HEK293T (cell line): Measurements from ENCODE around the gene PLLP.

Experiments
- ARNT ChIP-seq: fragments of 450-650 bp; IDR thresholded peaks from 2 replicates; pipeline ENCODE4 v1.6.1; 2017; ENCODE audit warnings: mild to moderate bottlenecking
- BHLHE40 ChIP-seq: fragments of 450-650 bp; IDR thresholded peaks from 2 replicates; pipeline ENCODE4 v1.6.1; 2016; ENCODE audit warnings: mild to moderate bottlenecking, moderate library complexity, borderline replicate concordance
- CTBP1 ChIP-seq: fragments of 450-650 bp; IDR thresholded peaks from 2 replicates; pipeline ENCODE4 v1.6.1; 2016; ENCODE audit warnings: borderline replicate concordance
- ELF4 ChIP-seq: fragments of 450-650 bp; IDR thresholded peaks from 2 replicates; pipeline ENCODE4 v1.6.1; 2017; ENCODE audit warnings: antibody characterized with exemption
- FOXK2 ChIP-seq: fragments of 450-650 bp; IDR thresholded peaks from 2 replicates; pipeline ENCODE4 v1.6.1; 2016; ENCODE audit warnings: mild to moderate bottlenecking
- FOXM1 ChIP-seq: fragments of 450-650 bp; IDR thresholded peaks from 2 replicates; pipeline ENCODE4 v1.6.1; 2017; ENCODE audit warnings: mild to moderate bottlenecking, borderline replicate concordance
- HDGF ChIP-seq: fragments of 450-650 bp; IDR thresholded peaks from 2 replicates; pipeline ENCODE4 v1.6.1; 2017; ENCODE audit warnings: antibody characterized with exemption, borderline replicate concordance
- LEF1 ChIP-seq: fragments of 450-650 bp; IDR thresholded peaks from 2 replicates; pipeline ENCODE4 v1.6.1; 2017; ENCODE audit warnings: mild to moderate bottlenecking, borderline replicate concordance
- NFRKB ChIP-seq: fragments of 450-650 bp; IDR thresholded peaks from 2 replicates; pipeline ENCODE4 v1.6.1; 2016; ENCODE audit warnings: mild to moderate bottlenecking, moderate library complexity
- SP1 ChIP-seq: fragments of 450-650 bp; IDR thresholded peaks from 2 replicates; pipeline ENCODE4 v1.6.1; 2017
- SUZ12 ChIP-seq: fragments of 450-650 bp; IDR thresholded peaks from 2 replicates; pipeline ENCODE4 v1.6.1; 2016; ENCODE audit warnings: mild to moderate bottlenecking
- TARDBP ChIP-seq: fragments of 450-650 bp; IDR thresholded peaks from 2 replicates; pipeline ENCODE4 v1.6.1; 2016
- ZNF384 ChIP-seq: fragments of 450-650 bp; IDR thresholded peaks from 2 replicates; pipeline ENCODE4 v1.6.1; 2016

GRCh38 chr16:57263541-57264351, 20.7 kb downstream of the PLLP start:
- TF ChIP-seq ELF4 (no peak), FOXM1 (no peak), BHLHE40 (no peak), ARNT (no peak), FOXK2 (no peak), ZNF384 (no peak), SP1 (no peak), NFRKB (no peak), LEF1 (no peak), CTBP1 (no peak), SUZ12 (no peak), HDGF (no peak), TARDBP (no peak)
